ENCODE results near the gene INPP5D. TPM values are rescaled to one million over a fixed set of nuclear protein-coding genes. Genes with fewer than 3 reads are reported as not detected.

Gene INPP5D
- total and polyA plus RNA-seq, 5 donors from 2014 or later = 56.9 to 278 (median 69.9) TPM

GRCh38 chr2:233112329-233112728 is 52.2 kb downstream of the INPP5D start:
- Histone ChIP-seq H3K27ac (ENCODE audit: insufficient read depth, low read length, poor library complexity, severe bottlenecking) (peak overlapping the region; percentile 14), H3K9me3 (ENCODE audit: control insufficient read depth in 2 of 2, low read length in 2 of 2) (no peaks in the 10 kb centered on the region), H3K27me3 (ENCODE audit: control insufficient read depth, insufficient read depth, low read length) (no peaks in the 10 kb centered on the region), H3K4me1 (ENCODE audit: control insufficient read depth, insufficient read depth, low read length, poor library complexity, severe bottlenecking) (peaks cover 59% of the 10 kb centered on the region), H3K4me3 (ENCODE audit: low read depth, low read length) (no peak overlapping the region), H3K36me3 (ENCODE audit: control insufficient read depth, insufficient read depth, low read length) (peaks cover 3% of the 10 kb centered on the region)
- DNase-seq = no peak
- ATAC-seq (ENCODE audit: low read depth in 2 of 2) = no peak
- Mint-ChIP-seq H3K4me3 (no peak overlapping the region), H3K9me3 (no peaks in the 10 kb centered on the region), H3K27me3 (no peaks in the 10 kb centered on the region), H3K36me3 (peaks cover 10% of the 10 kb centered on the region), H3K27ac (peak overlapping the region in 1 of 3 donors; percentile 74), H3K4me1 (peaks cover 5 to 93% (median 64%) of the 10 kb centered on the region in 4 donors)

GRCh38 chr2:233112776-233113452 is 52.8 kb downstream of the INPP5D start:
- Histone ChIP-seq H3K4me3 (ENCODE audit: low read depth, low read length) (no peak overlapping the region), H3K27ac (ENCODE audit: insufficient read depth, low read length, poor library complexity, severe bottlenecking) (no peak overlapping the region), H3K27me3 (ENCODE audit: control insufficient read depth, insufficient read depth, low read length) (no peaks in the 10 kb centered on the region), H3K36me3 (ENCODE audit: control insufficient read depth, insufficient read depth, low read length) (peaks cover 7% of the 10 kb centered on the region), H3K9me3 (ENCODE audit: control insufficient read depth in 2 of 2, low read length in 2 of 2) (no peaks in the 10 kb centered on the region), H3K4me1 (ENCODE audit: control insufficient read depth, insufficient read depth, low read length, poor library complexity, severe bottlenecking) (peaks cover 59% of the 10 kb centered on the region)
- Mint-ChIP-seq H3K4me1 (peaks cover 5 to 93% (median 66%) of the 10 kb centered on the region in 4 donors), H3K27me3 (no peaks in the 10 kb centered on the region), H3K4me3 (peak overlapping the region in 2 of 4 donors; percentile 57 to 63), H3K9me3 (no peaks in the 10 kb centered on the region), H3K27ac (peak overlapping the region; percentile 74 to 90 (median 75)), H3K36me3 (peaks cover 14% of the 10 kb centered on the region)
- ATAC-seq (ENCODE audit: low read depth in 2 of 2) (no peak), DNase-seq (no peak)

GRCh38 chr2:233114421-233114861 is 54.3 kb downstream of the INPP5D start:
- H3K4me1 ChIP-seq (ENCODE audit: control insufficient read depth, insufficient read depth, low read length, poor library complexity, severe bottlenecking) = peaks cover 53% of the 10 kb centered on the region
- H3K4me3 Mint-ChIP-seq = peak overlapping the region in 2 of 4 donors; percentile 35 to 47
- no peak for DNase-seq
- H3K4me3 ChIP-seq (ENCODE audit: low read depth, low read length) = no peak overlapping the region
- no peaks in the 10 kb centered on the region for H3K9me3 ChIP-seq (ENCODE audit: control insufficient read depth in 2 of 2, low read length in 2 of 2)
- H3K36me3 Mint-ChIP-seq = peaks cover 16% of the 10 kb centered on the region
- peaks cover 19% of the 10 kb centered on the region for H3K36me3 ChIP-seq (ENCODE audit: control insufficient read depth, insufficient read depth, low read length)
- peaks cover 19 to 93% (median 66%) of the 10 kb centered on the region in 4 donors for H3K4me1 Mint-ChIP-seq
- no peaks in the 10 kb centered on the region for H3K27me3 ChIP-seq (ENCODE audit: control insufficient read depth, insufficient read depth, low read length)
- no peak overlapping the region for H3K27ac ChIP-seq (ENCODE audit: insufficient read depth, low read length, poor library complexity, severe bottlenecking)
- no peaks in the 10 kb centered on the region for H3K27me3 Mint-ChIP-seq
- no peaks in the 10 kb centered on the region for H3K9me3 Mint-ChIP-seq
- ATAC-seq (ENCODE audit: low read depth in 2 of 2) = no peak
- peak overlapping the region; percentile 63 to 75 (median 74) for H3K27ac Mint-ChIP-seq

- peaks cover 53% of the 10 kb centered on the region for H3K4me1 ChIP-seq (ENCODE audit: control insufficient read depth, insufficient read depth, low read length, poor library complexity, severe bottlenecking)
- peaks cover 19% of the 10 kb centered on the region for H3K36me3 ChIP-seq (ENCODE audit: control insufficient read depth, insufficient read depth, low read length)
- H3K27me3 Mint-ChIP-seq = no peaks in the 10 kb centered on the region
- H3K4me3 ChIP-seq (ENCODE audit: low read depth, low read length) = no peak overlapping the region
- no peak for DNase-seq
- no peaks in the 10 kb centered on the region for H3K27me3 ChIP-seq (ENCODE audit: control insufficient read depth, insufficient read depth, low read length)
- peaks cover 20 to 93% (median 66%) of the 10 kb centered on the region in 4 donors for H3K4me1 Mint-ChIP-seq
- no peaks in the 10 kb centered on the region for H3K9me3 Mint-ChIP-seq
- no peaks in the 10 kb centered on the region for H3K9me3 ChIP-seq (ENCODE audit: control insufficient read depth in 2 of 2, low read length in 2 of 2)
- no peak overlapping the region for H3K27ac ChIP-seq (ENCODE audit: insufficient read depth, low read length, poor library complexity, severe bottlenecking)
- peak overlapping the region; percentile 63 to 75 (median 74) for H3K27ac Mint-ChIP-seq
- ATAC-seq (ENCODE audit: low read depth in 2 of 2) = no peak
- H3K4me3 Mint-ChIP-seq = peak overlapping the region in 3 of 4 donors; percentile 13 to 61 (median 38)
- H3K36me3 Mint-ChIP-seq = peaks cover 16% of the 10 kb centered on the region
These were observed 55.0 kb downstream of the INPP5D start for GRCh38 chr2:233115121-233115520.

GRCh38 chr2:233115741-233116140 is 55.6 kb downstream of the INPP5D start:
- no peak for ATAC-seq (ENCODE audit: low read depth in 2 of 2)
- H3K4me3 Mint-ChIP-seq = peak overlapping the region in 2 of 4 donors; percentile 38 to 51
- Histone ChIP-seq H3K36me3 (ENCODE audit: control insufficient read depth, insufficient read depth, low read length) (peaks cover 19% of the 10 kb centered on the region), H3K27me3 (ENCODE audit: control insufficient read depth, insufficient read depth, low read length) (no peaks in the 10 kb centered on the region), H3K27ac (ENCODE audit: insufficient read depth, low read length, poor library complexity, severe bottlenecking) (no peak overlapping the region), H3K9me3 (ENCODE audit: control insufficient read depth in 2 of 2, low read length in 2 of 2) (no peaks in the 10 kb centered on the region), H3K4me3 (ENCODE audit: low read depth, low read length) (no peak overlapping the region), H3K4me1 (ENCODE audit: control insufficient read depth, insufficient read depth, low read length, poor library complexity, severe bottlenecking) (peaks cover 53% of the 10 kb centered on the region)
- H3K4me1 Mint-ChIP-seq = peaks cover 20 to 92% (median 64%) of the 10 kb centered on the region in 4 donors
- H3K27me3 Mint-ChIP-seq = no peaks in the 10 kb centered on the region
- peaks cover 18% of the 10 kb centered on the region for H3K36me3 Mint-ChIP-seq
- peak overlapping the region; percentile 63 to 93 (median 74) for H3K27ac Mint-ChIP-seq
- no peak for DNase-seq
- H3K9me3 Mint-ChIP-seq = no peaks in the 10 kb centered on the region

GRCh38 chr2:233116946-233117345 is 56.8 kb downstream of the INPP5D start:
- Histone ChIP-seq H3K36me3 (ENCODE audit: control insufficient read depth, insufficient read depth, low read length) (peaks cover 23% of the 10 kb centered on the region), H3K27me3 (ENCODE audit: control insufficient read depth, insufficient read depth, low read length) (no peaks in the 10 kb centered on the region), H3K4me3 (ENCODE audit: low read depth, low read length) (no peak overlapping the region), H3K27ac (ENCODE audit: insufficient read depth, low read length, poor library complexity, severe bottlenecking) (no peak overlapping the region), H3K9me3 (ENCODE audit: control insufficient read depth in 2 of 2, low read length in 2 of 2) (no peaks in the 10 kb centered on the region), H3K4me1 (ENCODE audit: control insufficient read depth, insufficient read depth, low read length, poor library complexity, severe bottlenecking) (peaks cover 49% of the 10 kb centered on the region)
- Mint-ChIP-seq H3K36me3 (peaks cover 16% of the 10 kb centered on the region), H3K9me3 (no peaks in the 10 kb centered on the region), H3K27ac (peak overlapping the region in 2 of 3 donors; percentile 88 to 92), H3K4me3 (peak overlapping the region in 3 of 4 donors; percentile 41 to 54 (median 54)), H3K4me1 (peaks cover 20 to 80% (median 57%) of the 10 kb centered on the region in 4 donors), H3K27me3 (no peaks in the 10 kb centered on the region)
- ATAC-seq (ENCODE audit: low read depth in 2 of 2) (no peak), DNase-seq (no peak)

GRCh38 chr2:233117351-233117750 is 57.2 kb downstream of the INPP5D start:
- peaks cover 49% of the 10 kb centered on the region for H3K4me1 ChIP-seq (ENCODE audit: control insufficient read depth, insufficient read depth, low read length, poor library complexity, severe bottlenecking)
- DNase-seq = no peak
- ATAC-seq (ENCODE audit: low read depth in 2 of 2) = peak in 1 of 2 donors; percentile 18
- peaks cover 26% of the 10 kb centered on the region for H3K36me3 ChIP-seq (ENCODE audit: control insufficient read depth, insufficient read depth, low read length)
- Mint-ChIP-seq H3K4me1 (peaks cover 20 to 77% (median 55%) of the 10 kb centered on the region in 4 donors), H3K9me3 (no peaks in the 10 kb centered on the region), H3K36me3 (peaks cover 20% of the 10 kb centered on the region), H3K27me3 (no peaks in the 10 kb centered on the region), H3K4me3 (peak overlapping the region in 3 of 4 donors; percentile 41 to 86 (median 54)), H3K27ac (peak overlapping the region in 2 of 3 donors; percentile 88 to 92)
- H3K27ac ChIP-seq (ENCODE audit: insufficient read depth, low read length, poor library complexity, severe bottlenecking) = no peak overlapping the region
- H3K27me3 ChIP-seq (ENCODE audit: control insufficient read depth, insufficient read depth, low read length) = no peaks in the 10 kb centered on the region
- no peak overlapping the region for H3K4me3 ChIP-seq (ENCODE audit: low read depth, low read length)
- H3K9me3 ChIP-seq (ENCODE audit: control insufficient read depth in 2 of 2, low read length in 2 of 2) = no peaks in the 10 kb centered on the region
